A673 (cell line): Measurements from ENCODE around the gene LRP1B.

Experiments used
- EZH2 ChIP-seq: fragments of 200-600 bp; sonication (generic); IDR thresholded peaks from 2 replicates; pipeline ENCODE4 v1.6.1; 2017; ENCODE audit warnings: borderline replicate concordance, low read depth, mild to moderate bottlenecking, mixed read lengths, antibody characterized with exemption, low read length; ENCODE audit not compliant: poor library complexity, severe bottlenecking
- TF ChIP-seq, protein P1 (sequence below): fragments of 300-800, 200-600 bp; sonication (generic); conservative IDR thresholded peaks from 2 replicates; pipeline ENCODE4 v1.5.1; 2017; ENCODE audit warnings: low read depth, mild to moderate bottlenecking, antibody characterized with exemption, low read length, moderate library complexity, mixed read lengths

DNA sequence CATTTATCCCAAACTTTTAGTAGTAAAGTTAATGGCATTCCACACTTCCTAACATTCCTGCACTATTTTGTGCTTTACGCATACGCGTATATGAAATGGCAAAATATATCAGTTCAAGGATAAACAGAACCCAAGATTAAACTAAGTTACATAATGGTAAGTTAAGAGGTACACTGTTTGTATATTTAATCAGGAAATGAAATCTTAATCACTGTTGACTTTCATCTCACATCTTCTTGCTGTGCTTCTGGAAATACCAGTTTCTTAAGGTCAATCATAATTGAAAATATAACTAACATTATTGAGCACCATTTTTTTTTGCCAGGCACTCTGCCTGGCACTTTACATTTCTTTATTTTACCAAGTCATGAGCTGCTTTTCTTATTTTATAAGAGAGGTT, 565.2 kb downstream of the LRP1B start:
- TF ChIP-seq, protein P1, sequence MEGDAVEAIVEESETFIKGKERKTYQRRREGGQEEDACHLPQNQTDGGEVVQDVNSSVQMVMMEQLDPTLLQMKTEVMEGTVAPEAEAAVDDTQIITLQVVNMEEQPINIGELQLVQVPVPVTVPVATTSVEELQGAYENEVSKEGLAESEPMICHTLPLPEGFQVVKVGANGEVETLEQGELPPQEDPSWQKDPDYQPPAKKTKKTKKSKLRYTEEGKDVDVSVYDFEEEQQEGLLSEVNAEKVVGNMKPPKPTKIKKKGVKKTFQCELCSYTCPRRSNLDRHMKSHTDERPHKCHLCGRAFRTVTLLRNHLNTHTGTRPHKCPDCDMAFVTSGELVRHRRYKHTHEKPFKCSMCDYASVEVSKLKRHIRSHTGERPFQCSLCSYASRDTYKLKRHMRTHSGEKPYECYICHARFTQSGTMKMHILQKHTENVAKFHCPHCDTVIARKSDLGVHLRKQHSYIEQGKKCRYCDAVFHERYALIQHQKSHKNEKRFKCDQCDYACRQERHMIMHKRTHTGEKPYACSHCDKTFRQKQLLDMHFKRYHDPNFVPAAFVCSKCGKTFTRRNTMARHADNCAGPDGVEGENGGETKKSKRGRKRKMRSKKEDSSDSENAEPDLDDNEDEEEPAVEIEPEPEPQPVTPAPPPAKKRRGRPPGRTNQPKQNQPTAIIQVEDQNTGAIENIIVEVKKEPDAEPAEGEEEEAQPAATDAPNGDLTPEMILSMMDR: no peak
- TF ChIP-seq EZH2: no peak
